GM19438 (cell line): Measurements from ENCODE around the gene STT3B.

Experiments
- ATAC-seq: cut with Tn5 transposase; IDR thresholded peaks from one replicate; pipeline ENCODE4 v1.9.1; 2021; ENCODE audit warnings: low read depth; ENCODE audit not compliant: unreplicated experiment

STT3B gene

DNA sequence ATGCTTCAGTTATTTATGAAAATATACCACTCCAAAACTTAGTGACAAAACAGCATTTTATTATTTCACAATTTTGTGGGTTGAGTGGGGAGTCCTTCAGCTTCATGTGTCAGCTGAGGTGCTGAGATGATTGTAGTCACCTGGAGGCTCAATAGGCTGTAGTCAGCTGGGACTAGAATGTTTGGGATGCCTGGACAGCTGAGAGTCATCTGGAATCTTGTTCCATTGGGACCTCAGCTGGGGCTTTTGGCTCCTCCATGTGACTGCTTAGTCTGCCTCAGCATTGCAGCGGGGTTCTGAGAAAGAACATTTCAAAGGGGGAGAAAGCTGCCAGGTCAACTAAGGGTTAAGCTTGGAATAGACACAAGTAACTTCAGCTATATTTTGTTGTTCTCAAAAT, 13.4 kb downstream of the STT3B start:
- no peak for ATAC-seq

DNA sequence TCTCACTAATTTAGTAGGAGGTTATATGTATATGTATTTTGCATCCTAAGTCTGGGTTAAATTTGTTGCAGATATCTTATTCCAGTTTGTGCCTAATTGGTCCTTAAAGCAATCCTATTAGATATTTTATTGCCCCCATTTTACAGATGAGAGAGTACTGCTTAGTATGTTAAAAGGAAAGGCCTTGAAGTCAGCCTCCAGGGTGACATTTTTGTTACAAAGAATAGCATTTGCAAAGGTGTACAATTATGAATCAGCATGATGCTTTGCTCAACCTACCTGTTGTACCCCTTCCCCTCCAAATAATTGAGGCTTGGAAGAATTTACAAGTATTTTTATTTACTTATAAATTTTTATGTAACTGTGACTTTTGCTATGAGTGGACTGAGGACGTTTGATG, 14.0 kb downstream of the STT3B start:
- no peak for ATAC-seq

DNA sequence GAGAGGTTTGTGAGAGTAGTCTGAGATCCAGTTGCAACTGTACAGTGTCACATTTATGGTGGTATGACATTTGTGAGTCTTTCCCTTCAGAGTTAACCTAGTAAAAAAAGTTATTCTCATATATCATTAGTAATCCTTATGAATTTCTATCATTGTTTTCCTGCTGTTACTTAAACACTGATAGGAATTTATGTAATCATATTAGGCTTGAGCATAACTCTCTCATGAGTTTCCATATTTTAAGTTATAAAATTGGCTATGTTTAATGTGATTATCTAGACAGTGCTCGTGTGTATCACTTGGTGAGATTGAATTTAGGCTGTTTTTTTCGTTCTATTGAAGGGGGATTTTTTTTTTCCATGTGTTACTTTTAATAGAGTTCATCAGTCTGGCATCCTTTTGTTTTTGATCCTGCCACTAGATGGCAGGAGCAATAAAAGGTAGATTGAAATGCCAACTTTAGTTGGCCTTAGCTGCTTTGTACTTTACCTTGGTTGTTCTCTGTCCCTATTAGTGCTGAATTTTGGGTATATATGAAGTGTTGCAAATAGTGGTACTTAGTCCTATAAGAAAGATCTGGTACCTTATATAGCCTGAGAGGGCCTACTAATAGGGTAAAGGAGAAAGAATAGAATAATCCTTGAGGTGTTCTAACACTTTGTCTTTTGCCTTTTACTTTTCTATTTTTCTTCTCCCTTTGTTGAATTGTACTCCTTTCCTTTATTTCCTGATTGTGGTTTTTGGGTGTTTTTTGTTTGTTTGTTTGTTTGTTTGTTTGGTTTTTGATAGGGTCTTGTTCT, 17.9 kb downstream of the STT3B start:
- ATAC-seq: no peak

DNA sequence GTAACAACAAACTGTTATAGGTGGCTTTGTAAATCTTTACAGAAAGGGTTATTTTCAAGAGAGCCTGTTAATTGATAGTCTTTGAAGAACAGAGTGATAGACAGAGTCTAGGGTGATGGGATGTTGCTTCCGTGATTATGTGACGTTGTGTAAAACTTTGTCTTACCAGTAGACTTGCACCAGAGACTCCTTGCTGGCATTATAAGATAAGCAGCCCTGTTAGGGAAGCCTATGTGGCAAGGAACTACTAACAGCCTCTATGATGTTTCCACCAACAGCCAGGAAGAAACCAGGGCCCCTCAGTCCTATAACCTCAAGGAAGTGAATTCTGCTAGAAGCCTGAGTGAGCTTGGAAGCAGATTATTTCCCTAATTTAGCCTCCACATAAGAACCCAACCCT, 18.9 kb downstream of the STT3B start:
- ATAC-seq: no peak

DNA sequence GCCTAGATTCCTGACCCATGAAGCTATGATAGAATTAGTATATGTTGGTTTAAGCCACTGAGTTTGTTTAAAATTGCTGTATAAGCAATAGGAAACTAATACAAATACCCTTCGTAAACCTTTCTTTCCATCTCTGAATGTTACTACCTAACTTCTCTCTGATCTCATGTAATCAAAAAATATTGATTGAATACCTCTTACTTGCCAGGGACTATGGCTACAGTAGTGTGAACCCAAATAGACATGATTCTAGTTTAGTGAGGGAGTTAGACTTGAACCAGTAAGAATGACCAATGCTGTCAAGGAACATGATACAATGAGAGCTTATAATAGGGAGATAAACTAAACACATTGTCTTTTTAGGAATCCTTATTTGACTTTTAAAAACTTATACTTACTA, 19.4 kb downstream of the STT3B start:
- ATAC-seq: no peak

DNA sequence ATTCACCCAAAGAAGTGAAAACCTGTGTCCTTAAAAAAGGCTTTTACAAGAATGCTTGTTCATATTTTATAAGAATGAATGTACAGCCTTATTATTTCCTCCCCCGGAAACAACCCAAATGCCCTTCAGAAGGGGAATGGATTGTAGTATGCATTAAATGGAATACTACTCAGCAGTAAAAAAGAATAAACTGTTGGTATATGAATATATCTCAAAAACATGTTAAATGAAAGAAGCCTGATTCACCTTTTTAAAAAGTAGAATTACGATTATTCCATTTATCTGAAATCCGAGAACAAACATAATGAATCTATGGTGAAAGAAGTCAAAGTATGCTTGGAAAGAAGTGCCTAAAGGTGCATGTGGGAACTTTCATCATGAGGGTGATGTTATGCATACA, 20.5 kb downstream of the STT3B start:
- ATAC-seq: no peak

DNA sequence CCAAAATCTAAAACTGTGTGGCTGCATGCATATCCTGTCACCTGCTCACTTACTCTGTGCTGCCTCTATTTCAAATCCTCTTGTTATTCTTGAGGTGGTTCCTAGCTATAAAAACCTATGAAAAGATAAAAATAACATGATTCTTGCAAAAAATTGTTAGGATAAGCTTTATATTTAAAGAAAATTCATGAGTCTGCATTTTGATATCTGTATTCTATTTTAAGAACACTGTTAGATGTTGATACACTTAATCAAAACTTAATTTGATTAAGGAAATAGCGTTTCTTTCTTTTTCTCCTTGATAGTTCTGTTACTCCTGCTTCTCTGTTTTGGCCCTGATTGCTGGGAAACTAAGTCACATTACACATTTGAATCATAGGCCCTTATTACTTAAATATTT, 22.5 kb downstream of the STT3B start:
- ATAC-seq: no peak

DNA sequence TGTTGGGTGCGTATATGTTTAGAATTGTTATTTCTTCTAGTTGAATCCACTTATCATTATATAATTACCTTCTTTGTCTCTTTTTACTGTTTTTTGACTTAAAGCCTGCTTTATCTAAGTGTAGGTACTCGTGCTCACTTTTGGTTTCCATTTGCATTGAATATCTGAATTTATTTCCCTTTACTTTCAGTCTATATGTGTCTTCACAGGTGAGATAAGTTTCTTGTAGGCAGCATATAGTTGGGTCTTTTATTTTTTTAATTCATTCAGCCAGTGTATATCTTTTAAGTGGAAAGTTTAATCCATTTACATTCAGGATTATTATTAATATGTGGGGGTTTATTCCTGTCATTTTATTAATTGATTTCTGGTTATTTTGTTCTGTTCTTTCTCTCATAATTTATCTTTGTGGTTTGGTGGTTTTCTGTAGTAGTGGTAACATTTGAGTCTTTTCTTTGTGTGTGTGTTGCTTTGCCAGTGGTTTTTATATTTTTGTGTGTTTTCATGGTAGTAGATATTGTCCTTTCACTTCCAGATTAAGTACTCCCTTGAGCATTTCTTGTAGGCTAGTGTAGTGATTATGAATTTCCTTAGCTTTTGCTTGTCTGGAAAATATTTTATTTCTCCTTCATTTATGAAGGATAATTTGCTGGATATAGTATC, 27.3 kb downstream of the STT3B start:
- ATAC-seq: no peak

DNA sequence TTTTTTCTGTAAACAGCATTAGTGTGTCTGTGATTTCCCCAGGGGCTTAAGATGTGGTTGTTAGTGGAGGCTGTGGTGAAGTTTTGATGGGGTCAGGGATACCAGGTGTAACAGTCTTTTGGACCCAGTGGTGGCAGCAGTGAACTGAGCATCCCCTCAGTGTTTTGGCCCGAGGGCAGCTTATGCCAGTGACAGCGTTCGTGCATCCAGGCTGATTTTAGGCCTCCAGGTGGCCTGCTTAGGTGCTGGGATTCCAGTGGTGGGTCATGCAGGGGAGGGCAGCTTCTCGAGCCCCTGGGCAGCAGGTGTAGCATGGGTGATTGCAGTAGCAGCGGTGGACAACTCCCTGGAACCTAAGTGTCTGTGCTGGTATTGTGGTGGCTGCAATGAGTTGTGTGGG, 29.2 kb downstream of the STT3B start:
- ATAC-seq: no peak

DNA sequence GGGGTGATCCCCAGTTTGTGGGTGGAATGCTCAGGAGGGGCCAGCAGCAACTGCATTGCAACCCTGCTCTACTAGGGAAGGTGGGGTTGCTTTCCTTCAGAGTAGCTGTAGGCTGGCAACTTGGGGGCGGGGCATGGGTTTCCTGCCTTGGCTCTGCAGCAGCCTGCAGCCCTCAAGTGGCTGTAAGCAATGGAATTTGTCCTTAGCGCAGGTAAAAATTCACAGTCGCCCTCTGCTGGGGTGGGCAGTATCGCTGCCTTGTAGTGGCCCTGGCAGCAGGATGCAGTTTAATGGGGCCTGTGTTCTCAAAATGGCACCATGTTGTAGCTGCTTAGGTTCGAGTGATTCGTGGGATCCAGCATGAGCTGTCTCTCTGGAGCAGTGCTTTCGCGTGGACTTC, 29.8 kb downstream of the STT3B start:
- ATAC-seq: no peak

DNA sequence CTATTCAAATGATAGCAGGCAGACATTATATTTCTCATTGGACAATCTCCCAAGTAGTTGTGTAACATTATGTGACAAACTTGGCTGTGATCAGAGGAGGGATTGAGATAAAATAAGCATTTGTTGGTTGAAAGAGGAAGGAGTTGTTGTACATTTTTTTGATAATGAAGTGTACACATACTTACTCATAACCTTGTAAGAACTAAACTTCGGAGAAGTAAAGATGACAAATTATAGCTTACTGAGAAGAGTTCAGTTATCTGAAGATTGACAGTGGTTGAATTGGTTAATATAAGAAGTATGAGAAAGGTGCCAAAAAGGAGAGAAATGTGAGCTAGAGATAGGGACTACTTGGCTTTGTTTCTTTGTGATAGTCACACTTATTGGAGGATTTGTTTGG, 32.6 kb downstream of the STT3B start:
- ATAC-seq: no peak

DNA sequence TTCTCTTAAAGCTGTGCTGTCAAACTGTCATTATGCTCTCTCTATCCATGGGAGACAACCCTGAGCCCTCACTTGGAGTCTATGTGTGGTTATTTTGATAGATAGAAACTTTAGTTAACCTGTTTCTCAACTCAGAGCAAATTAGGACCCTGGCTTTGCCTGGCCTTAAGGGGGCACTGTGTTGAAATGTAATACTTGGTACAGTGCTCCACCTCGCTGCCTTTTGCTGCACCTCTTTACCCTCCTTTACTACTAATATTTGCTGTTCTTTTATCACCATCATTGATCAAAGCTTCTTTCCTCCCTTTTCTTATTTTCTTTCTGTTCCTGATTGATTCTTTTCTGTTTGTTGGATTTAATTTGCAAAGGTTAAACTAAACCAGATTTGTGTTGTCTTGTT, 34.3 kb downstream of the STT3B start:
- no peak for ATAC-seq

DNA sequence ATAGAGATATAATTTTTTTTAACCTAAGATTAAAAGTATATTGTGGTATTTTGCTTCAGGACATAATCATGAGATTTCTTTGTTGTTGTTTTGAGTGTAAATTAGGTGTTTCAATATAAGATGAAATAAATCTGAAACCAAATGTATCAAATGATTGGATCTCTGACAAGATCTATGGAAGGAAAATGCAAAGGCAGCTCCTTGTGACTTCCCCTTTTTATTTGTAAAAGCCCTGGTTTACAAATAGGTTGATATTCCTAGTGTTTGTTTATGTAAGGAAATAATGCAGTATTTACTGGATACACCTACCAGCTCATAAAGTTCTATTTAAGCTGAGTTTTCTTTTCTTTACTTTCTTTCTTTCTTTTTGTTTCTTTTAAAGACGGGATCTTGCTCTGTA, 35.9 kb downstream of the STT3B start:
- ATAC-seq: no peak

DNA sequence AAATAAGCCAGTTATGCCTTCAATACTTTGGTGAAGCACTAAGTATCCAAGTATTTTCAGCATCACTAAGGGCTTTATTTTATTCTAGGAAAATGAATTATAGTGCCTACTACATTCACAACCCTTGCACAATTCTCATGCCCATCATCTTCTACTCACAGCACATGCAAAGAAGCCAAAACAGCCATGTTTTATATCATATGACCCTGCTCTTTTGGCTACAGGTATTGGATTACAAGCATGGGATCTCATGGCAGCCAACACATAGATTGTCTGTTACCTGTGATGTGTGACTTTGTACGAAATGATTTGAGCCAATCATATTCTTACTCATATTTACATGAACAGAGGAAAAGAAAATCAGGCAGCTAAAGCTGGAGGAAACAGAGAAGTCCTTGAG, 38.6 kb downstream of the STT3B start:
- no peak for ATAC-seq

DNA sequence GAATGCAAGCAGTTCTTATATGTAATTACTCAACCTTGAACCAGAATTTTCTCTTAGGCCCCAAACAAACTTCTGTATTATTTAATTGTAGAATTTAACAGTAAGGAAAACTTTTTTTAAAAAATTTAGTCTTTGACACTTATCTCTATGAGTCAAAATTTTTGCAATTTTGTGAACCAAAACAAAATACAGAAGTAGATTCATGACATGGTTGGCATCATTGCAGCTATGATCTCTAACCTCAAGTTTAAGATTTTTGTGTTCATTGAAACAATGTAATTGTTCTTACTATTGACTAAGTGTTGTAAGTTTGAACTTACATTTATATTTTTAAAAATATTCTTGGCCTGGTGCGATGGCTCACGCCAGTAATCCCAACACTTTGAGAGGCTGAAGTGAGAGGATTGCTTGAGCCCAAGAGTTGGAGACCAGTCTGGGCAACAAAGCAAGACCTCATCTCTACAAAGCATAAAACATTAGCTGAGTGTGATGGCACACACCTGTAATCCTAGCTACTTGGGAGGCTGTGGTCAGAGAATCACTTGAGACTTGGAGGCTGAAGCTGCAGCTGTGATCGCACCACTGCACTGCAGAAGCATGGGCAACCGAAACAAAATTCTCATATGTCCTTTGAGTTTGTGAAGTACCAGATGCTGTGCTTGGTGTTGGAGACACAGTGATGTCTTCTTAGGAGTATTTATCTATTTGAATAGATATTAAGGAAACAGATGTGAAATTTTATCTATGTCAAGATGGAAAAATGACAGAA, 39.7 kb downstream of the STT3B start:
- ATAC-seq: peak; percentile 62

DNA sequence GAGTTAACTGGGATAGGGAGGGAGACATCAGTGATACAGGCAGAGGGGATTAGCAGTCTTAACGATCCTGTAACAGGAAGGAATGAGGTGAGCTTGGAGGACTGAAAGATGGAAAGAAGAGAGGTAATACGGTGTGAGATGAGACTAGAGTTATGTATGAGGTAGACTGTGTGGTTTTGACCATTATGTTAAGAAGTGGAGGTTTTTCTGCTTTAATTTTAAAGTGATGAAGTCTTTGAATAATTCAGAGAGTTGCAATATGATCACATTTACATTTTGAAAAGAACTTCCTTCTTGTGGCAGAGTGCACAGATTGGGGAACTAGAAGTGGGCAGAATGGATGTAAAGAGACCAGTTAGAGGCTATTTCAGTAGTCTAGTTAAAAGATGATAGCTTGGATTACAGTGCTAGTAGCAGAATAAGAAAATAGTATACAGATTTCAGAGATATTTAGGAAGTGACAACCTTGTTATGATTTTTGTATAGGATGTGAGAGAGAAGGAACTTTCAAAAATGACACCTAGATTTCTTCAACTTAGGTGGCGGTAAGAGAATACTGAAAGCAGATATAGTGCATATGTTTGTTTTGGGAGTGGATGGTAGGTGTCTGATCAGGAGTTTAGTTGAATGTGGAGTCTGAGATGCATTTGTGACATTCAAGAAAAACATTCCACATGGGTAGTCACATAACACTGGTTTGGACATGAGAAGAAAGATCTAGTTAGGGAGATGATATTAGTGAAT, 40.5 kb downstream of the STT3B start:
- peak; percentile 36 for ATAC-seq

DNA sequence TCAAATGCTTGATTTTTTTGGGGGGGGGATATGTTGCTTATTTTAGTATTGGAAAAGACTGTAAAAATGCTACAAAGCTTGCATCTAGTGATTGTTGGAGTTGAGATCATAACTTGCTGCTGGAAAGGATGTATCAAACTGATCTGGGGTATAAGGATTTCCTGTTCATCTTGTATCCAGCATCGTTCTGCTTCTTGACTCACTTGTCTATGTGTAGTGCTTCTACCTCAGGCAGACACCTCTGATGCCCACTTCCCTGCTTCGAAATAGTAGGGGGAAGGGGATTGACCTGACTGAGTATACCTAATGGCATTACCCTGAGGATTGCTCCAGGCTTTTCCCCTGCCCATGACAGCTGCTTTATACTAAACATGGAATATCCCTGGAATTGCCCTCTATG, 42.7 kb downstream of the STT3B start:
- no peak for ATAC-seq

DNA sequence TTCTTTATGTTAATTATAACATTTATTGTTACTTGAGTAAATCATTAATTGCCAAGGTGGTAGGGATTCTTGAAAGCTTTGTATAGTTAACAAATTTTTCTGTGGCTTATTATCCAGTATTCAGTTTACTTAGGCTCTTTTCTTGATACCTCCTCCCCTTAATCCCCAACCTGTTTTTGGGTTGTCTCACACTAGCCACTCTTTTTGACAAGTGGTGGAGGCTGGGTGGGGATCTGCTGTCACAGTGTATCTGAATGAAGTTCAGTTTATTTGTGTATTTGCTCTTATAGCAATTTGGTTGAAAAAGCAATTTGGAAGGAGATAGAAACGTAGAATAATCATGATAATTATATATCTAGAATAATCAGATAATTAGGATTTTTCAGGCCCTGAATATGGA, 43.8 kb downstream of the STT3B start:
- ATAC-seq: no peak

DNA sequence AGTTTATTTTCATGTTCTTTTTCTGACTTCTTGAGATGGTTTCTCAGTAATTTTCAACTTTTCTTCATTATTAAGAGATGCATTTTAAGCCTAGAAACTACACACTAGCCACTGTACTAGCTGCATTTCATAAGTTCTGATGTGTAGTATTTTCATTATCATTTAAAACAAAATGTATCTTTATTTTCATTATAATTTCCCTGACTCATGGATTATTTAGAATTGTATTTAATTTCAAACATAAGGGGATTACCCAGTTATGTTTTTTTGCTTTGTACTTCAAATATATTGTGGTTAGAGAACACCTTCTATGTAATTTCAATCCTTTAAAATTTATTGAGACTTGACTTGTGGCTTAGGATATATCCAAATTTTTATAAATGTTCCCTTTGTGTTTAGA, 44.5 kb downstream of the STT3B start:
- no peak for ATAC-seq

DNA sequence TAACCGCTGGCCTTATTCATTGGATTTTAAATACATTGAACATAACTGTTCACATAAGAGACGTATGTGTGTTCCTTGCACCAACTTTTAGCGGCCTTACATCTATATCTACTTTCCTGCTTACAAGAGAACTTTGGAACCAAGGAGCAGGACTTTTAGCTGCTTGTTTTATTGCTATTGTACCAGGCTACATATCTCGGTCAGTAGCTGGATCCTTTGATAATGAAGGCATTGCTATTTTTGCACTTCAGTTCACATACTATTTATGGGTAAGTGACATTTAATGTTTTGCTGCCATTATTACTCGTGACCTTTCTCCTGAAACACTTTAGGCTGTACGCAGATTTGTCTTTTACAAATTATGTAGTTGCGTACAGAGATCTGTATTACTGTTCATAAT, 47.1 kb downstream of the STT3B start:
- ATAC-seq: no peak

DNA sequence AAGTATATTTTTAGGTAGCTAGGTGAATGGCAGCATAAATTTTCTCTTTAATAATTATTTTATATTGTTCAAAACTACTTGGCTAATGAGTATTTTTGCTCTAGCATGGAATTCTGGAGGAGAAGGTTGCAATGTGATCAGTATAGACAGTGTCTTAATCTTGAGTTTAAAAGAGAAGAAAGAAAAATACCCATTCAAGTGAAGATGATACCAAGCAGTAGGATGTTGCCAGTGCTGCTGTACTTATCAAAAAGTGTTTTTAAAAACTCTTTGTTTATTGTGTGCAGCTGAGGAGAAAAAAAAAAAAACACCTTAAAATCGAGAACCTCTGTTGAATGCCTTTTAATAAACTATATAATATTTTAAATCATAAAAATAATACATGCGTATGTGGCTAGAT, 47.9 kb downstream of the STT3B start:
- ATAC-seq: no peak
